ENCODE data around the gene CMSS1. TPM values are rescaled to one million over a fixed set of nuclear protein-coding genes. Genes with fewer than 3 reads are reported as not detected.

Gene CMSS1
- total and polyA plus RNA-seq, 2 donors: 14.7 to 25.0 TPM

DNA sequence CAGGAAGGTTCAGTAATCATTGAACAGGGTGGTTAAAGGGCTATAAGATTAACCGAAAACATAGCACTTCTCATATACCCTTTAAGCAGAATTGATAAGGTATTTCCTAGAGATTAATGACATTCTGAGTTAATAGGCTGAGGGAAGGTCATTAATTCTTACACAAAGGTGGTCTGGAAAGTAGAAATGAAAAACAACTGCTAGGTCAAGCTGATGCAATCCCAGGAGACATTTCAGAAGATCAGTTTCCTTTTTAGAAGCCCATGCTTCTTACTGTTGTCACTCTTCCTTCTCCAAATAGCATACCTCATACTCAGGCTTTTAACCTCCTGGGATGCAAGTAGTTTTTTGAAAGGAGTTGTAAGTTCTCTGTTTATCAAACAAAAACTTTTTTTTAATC, 287.8 kb downstream of the CMSS1 start:
- no peaks in the 10 kb centered on the region for H3K4me1 ChIP-seq (ENCODE audit: insufficient read depth)
- no peak overlapping the region for H3K4me3 ChIP-seq (ENCODE audit: low read depth, low read length)
- H3K36me3 ChIP-seq (ENCODE audit: insufficient read depth): no peaks in the 10 kb centered on the region
- DNase-seq (ENCODE audit: extremely low spot score): no peak
- WGBS: 86% methylated on average over 1 of the region's 1 CpG
- no peak overlapping the region for H3K27ac ChIP-seq (ENCODE audit: low read depth)

DNA sequence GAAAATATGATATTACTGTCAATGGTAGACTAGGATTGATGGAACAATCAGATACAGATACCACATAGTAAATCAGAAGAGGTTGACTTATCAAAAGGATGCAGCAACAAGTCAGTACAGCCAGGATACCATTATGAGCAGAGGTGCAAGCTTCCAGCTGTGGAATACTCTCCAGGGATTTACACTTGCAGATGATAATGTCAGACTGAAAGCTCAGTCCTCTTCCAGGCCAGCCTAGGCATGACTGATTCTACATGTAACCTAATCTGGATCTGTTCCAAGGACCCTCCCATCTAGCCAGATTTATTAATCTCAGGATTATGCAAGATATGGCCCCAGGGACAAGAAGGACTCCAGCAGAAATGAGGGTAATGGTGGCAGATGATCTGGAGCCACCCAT, 288.4 kb downstream of the CMSS1 start:
- Histone ChIP-seq H3K36me3 (ENCODE audit: insufficient read depth) (no peaks in the 10 kb centered on the region), H3K4me3 (ENCODE audit: low read depth, low read length) (no peak overlapping the region), H3K4me1 (ENCODE audit: insufficient read depth) (no peaks in the 10 kb centered on the region), H3K27ac (ENCODE audit: low read depth) (no peak overlapping the region)
- no peak for DNase-seq (ENCODE audit: extremely low spot score)

DNA sequence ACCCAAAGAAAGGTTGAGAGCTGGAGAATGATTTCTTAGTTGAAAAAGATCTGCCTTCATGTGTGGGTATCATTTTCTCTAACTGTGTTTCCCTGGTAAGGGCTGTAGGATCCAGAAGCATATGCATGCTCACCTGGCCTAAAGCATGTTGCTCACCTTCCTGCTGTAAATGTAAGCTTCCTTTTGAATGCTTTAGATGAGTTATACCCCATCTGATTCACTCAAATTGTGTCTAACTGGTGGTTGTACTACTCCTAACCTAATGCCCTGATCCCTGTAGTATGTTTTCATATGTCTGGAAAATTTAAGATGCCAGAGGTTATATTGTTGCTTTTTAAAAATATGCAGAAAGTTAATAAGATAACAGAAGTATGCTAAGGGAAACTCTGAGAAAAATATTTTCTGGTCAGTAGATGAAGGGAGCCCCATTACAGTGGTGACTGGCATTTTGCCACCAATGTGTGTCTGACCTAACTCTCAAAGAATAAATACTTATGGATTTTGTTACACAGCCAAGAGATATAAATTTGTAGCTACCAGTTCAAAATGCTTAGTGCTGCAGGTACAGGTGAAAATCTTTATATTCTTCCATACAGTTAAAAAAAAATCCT, 289.0 kb downstream of the CMSS1 start:
- DNase-seq (ENCODE audit: extremely low spot score): no peak
- no peaks in the 10 kb centered on the region for H3K36me3 ChIP-seq (ENCODE audit: insufficient read depth)
- no peak overlapping the region for H3K4me3 ChIP-seq (ENCODE audit: low read depth, low read length)
- H3K27ac ChIP-seq (ENCODE audit: low read depth): no peak overlapping the region
- no peaks in the 10 kb centered on the region for H3K4me1 ChIP-seq (ENCODE audit: insufficient read depth)

DNA sequence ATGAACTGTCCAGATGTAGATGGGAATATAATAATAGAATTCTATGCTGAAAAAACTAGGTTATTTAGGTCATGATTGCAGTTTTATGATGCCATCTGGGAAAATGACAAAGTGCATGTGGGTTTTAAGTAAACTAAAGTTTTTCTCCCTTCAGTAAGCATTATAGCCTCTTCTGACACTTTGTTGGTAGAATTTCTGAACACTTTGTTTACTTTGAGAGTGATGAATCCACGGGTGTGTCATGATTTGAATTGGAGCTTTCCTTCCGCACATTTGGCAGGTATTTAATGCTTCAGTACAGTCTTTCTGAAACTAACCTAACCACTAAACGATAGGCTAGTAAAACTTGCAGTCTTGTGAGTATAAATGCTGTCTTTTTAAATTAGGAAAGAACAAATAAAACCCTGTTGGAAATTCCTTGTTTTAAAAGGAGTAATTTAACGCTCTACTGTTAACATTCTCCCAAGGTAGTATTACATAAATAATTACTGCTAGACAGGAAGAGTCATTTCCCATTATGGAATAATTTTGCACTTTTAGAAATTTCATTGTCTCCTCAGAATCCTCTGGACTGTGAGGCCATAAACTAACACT, 289.7 kb downstream of the CMSS1 start:
- DNase-seq (ENCODE audit: extremely low spot score): no peak
- 20% methylated on average over 4 of the region's 4 CpGs for WGBS
- no peak overlapping the region for H3K4me3 ChIP-seq (ENCODE audit: low read depth, low read length)
- no peaks in the 10 kb centered on the region for H3K4me1 ChIP-seq (ENCODE audit: insufficient read depth)
- H3K27ac ChIP-seq (ENCODE audit: low read depth): no peak overlapping the region
- no peaks in the 10 kb centered on the region for H3K36me3 ChIP-seq (ENCODE audit: insufficient read depth)

DNA sequence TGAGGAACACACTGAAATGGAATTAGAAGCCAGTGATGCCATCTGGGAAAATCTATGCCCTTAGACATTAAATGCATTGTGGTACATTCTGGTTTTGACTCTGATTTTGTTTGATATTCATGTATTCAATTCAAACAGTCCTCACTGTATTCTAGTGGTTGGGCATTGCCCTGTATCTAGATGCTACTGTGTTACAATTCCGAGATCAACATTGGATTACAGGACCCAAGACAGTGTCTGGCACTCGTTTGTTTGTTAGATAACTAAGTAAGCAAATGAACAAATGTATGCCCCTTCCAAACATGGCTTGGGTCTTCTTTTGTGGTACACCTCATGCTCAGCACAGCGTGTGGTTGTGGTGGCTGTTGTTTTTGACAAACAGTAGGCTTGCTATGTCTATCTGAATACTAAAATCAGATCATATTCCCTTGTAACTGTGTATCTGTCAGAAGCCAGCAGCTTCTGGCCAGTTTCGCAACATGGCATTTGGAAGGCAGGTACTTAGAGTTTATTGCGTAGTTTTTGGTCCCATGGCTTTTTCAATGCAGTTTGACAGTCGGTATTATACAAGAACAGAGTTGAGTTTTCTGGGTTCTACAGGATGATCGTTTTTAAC, 290.9 kb downstream of the CMSS1 start:
- Histone ChIP-seq H3K4me1 (ENCODE audit: insufficient read depth) (no peaks in the 10 kb centered on the region), H3K4me3 (ENCODE audit: low read depth, low read length) (no peak overlapping the region), H3K36me3 (ENCODE audit: insufficient read depth) (no peaks in the 10 kb centered on the region), H3K27ac (ENCODE audit: low read depth) (no peak overlapping the region)
- WGBS: 83% methylated on average over 7 of the region's 7 CpGs
- no peak for DNase-seq (ENCODE audit: extremely low spot score)

DNA sequence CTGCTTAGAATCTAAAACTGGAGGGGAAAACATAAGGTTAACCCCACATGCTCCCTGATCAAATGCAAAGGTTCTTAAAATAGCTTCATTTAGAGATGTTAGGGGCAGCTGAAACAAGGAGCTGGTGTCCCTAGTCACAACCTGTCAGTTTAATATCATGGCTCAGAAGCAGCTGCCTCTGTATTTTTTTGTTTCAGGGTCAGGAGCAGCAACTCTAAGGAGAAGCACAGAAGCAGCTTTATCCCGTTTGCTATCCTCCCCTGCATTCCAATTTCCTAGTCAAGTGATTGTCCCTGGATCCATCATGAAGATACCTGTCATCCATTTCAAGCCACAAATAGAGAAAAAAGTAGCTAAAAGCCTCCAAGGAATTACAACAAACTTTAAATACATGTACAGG, 292.5 kb downstream of the CMSS1 start:
- WGBS: 66% methylated on average over 1 of the region's 1 CpG

DNA sequence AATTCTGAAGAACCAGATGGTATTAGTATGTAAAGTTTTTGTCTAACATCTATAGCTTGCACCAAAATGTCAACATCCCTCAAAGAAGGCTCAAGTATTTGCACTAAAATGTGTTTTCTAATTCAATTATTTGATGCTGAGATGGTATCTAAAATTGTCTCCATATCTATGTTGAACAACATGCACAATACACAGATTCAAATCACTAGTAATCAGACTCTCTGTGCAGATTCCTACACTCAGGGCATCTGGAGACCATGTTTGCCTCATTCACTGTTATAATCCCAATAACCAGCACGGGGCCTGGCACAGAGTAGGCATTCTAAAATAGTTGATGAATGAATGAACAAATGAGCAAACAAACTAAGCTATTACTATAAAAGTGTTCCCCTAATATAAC, 294.1 kb downstream of the CMSS1 start:
- Histone ChIP-seq H3K4me3 (ENCODE audit: low read depth, low read length) (no peak overlapping the region), H3K4me1 (ENCODE audit: insufficient read depth) (no peaks in the 10 kb centered on the region), H3K36me3 (ENCODE audit: insufficient read depth) (no peaks in the 10 kb centered on the region), H3K27ac (ENCODE audit: low read depth) (no peak overlapping the region)
- DNase-seq (ENCODE audit: extremely low spot score): no peak
- 95% methylated on average over 1 of the region's 1 CpG for WGBS

More for the DNA sequence above, 292.5 kb downstream of the CMSS1 start:
- H3K4me3 ChIP-seq (ENCODE audit: low read depth, low read length): no peak overlapping the region
- H3K36me3 ChIP-seq (ENCODE audit: insufficient read depth): no peaks in the 10 kb centered on the region
- no peak for DNase-seq (ENCODE audit: extremely low spot score)
- H3K27ac ChIP-seq (ENCODE audit: low read depth): no peak overlapping the region
- H3K4me1 ChIP-seq (ENCODE audit: insufficient read depth): no peaks in the 10 kb centered on the region

DNA sequence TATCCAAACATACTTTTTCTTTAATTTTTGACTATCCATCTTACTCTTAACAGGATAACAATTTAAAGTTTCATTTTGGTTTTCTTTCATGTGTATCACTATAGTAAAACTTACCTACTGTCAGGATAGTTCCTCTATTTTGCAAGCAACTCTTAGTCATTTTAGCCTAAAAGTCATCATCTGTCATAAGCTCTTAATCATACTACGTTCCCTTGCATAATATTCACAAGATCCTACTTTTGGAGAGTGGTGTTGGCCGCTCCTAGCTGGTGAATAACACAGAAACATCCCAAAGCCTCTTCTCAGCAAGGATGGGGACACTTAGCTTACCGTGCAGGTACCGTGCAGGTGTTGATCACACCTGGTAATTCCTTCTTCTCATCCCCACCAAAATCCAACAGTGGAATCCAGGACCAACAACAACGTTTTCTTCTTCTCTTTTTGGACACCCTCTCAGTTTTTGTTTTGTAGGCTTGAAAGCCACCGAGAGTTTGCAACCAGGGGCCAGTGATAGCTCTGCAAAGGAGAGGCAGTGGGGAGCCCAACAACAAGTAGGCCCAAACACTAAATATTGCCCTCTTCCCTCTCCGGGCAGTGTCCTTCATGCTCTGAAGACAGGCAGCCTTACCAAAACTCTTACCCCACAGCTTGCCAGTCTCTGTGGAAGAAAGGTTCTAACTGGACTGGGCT, 296.2 kb downstream of the CMSS1 start:
- H3K4me3 ChIP-seq (ENCODE audit: low read depth, low read length): no peak overlapping the region
- WGBS: 97% methylated on average over 7 of the region's 7 CpGs
- DNase-seq (ENCODE audit: extremely low spot score): no peak
- no peaks in the 10 kb centered on the region for H3K36me3 ChIP-seq (ENCODE audit: insufficient read depth)
- H3K4me1 ChIP-seq (ENCODE audit: insufficient read depth): no peaks in the 10 kb centered on the region
- H3K27ac ChIP-seq (ENCODE audit: low read depth): no peak overlapping the region

DNA sequence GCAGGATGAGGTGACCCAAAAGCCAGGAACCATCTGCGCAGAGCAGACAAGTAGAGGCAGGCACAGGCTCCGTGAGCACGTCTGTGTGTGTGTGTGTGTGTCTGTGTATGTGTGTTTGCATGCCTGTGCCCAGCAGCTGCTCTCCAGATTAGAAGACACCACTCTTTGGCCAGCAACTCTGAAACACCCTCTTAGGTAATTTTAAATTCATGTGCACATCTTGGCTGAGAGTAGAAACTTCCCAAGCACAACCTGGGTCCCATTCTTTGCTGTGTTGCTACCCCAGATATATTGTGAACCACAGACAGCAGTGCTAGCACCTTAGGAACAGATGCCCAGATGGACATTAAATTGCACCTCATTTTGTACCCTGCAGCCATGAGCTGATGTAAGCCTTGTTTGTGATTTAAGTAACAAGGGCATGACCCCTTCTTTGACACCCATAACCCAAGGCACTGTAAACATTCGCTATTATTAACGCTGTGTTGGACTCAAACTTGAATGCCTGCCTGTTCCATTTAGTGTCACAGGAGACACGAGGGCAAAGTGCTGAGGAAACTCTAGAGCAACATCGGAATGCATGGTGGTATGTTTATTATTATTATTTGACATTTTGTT, 296.9 kb downstream of the CMSS1 start, which contains the start of gene FILIP1L:
Gene FILIP1L, minus strand, starts transcription at position 89 of the 618 bp plus-strand sequence.
- Histone ChIP-seq H3K4me3 (ENCODE audit: low read depth, low read length) (no peak within 1 kb of the TSS), H3K36me3 (ENCODE audit: insufficient read depth) (no peaks in the 10 kb centered on the region), H3K27ac (ENCODE audit: low read depth) (no peak within 1 kb of the TSS), H3K4me1 (ENCODE audit: insufficient read depth) (no peaks in the 10 kb centered on the region)
- no peak for DNase-seq (ENCODE audit: extremely low spot score)
- 67% methylated on average over 7 of the region's 7 CpGs for WGBS

DNA sequence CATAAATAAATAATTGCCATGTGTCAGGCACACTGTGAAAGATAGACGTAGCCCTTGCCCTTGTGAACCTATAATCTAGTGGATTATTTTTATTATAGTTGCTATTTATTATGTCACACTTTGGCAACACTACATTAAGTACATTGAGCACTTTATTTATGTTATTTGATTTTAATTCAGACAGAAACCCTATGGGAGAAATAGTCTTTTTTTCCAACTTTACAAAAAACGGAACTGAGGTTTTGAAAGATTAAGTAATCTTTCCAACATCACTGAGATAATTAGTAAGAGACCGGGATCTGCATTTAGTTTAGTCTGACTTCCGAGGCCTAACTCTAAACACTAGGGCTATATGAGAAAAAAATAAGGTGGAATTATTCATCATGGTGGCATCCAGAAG, 299.4 kb downstream of the CMSS1 start:
- no peaks in the 10 kb centered on the region for H3K36me3 ChIP-seq (ENCODE audit: insufficient read depth)
- WGBS: 88% methylated on average over 4 of the region's 4 CpGs
- no peak overlapping the region for H3K4me3 ChIP-seq (ENCODE audit: low read depth, low read length)
- no peak overlapping the region for H3K27ac ChIP-seq (ENCODE audit: low read depth)
- no peak for DNase-seq (ENCODE audit: extremely low spot score)
- H3K4me1 ChIP-seq (ENCODE audit: insufficient read depth): no peaks in the 10 kb centered on the region

DNA sequence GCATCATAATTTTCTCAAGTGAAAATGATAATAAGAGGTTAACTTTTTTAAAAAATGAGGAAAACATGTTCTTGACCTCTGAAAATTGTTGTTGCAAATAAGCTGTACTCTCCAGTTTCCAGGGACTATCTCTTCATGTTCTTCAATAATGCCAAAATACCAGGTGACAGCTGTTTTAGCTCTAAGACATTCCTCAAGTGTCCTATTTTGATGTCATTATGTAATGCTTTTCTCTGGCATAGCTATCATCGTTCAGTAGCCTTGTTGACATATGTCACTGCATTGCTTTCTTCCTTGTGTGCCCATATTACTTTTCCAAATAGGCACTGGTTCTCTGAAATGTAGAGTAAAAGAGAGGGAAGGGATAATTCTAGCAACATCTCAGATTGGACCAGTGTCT, 302.4 kb downstream of the CMSS1 start:
- no peak for DNase-seq (ENCODE audit: extremely low spot score)

DNA sequence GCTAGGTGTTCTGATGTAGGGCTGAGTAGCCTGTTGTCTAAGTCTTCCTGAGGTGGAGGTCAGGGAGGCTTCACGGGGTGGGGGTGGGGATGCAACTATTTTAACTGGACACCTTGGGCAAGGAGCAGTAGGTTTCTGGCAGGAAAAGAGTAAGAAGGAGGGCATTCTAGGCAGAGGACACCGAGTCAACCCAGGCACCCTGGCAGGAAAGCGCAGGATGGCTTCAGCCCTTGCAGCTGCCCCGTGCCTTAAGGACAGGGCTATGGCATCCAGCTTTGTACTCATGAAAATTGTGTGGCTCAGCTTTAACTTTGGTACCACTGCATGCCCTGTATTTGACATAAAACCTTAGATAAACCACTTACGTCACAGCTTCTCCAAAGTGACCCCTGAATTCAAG, 303.0 kb downstream of the CMSS1 start:
- WGBS: 97% methylated on average over 5 of the region's 5 CpGs
- Histone ChIP-seq H3K36me3 (ENCODE audit: insufficient read depth) (no peaks in the 10 kb centered on the region), H3K4me3 (ENCODE audit: low read depth, low read length) (no peak overlapping the region), H3K27ac (ENCODE audit: low read depth) (no peak overlapping the region), H3K4me1 (ENCODE audit: insufficient read depth) (no peaks in the 10 kb centered on the region)
- no peak for DNase-seq (ENCODE audit: extremely low spot score)

More for the DNA sequence above, 302.4 kb downstream of the CMSS1 start:
- H3K4me1 ChIP-seq (ENCODE audit: insufficient read depth): no peaks in the 10 kb centered on the region
- WGBS: 0% methylated on average over 1 of the region's 1 CpG
- H3K4me3 ChIP-seq (ENCODE audit: low read depth, low read length): no peak overlapping the region
- no peaks in the 10 kb centered on the region for H3K36me3 ChIP-seq (ENCODE audit: insufficient read depth)
- no peak overlapping the region for H3K27ac ChIP-seq (ENCODE audit: low read depth)

DNA sequence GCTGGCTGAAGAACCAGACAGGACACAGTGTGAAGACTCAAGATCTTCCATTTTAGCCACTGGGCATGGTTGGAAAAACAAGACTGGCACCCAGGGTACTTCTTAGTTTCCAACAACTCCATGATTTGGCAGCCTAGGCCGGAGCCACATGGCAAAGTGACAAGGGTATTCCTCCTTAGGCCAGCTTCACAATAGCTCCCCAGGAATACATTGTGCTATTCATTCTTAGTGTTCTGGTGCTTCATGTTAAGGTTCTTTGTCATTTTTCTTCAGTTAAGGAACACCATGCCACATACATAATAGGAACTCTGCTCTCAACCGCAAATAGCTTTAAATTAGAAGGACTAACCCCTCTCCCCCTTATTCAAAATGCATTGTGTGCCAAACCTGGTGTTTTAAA, 304.7 kb downstream of the CMSS1 start:
- Histone ChIP-seq H3K4me1 (ENCODE audit: insufficient read depth) (no peaks in the 10 kb centered on the region), H3K4me3 (ENCODE audit: low read depth, low read length) (no peak overlapping the region), H3K27ac (ENCODE audit: low read depth) (no peak overlapping the region), H3K36me3 (ENCODE audit: insufficient read depth) (no peaks in the 10 kb centered on the region)
- no peak for DNase-seq (ENCODE audit: extremely low spot score)
- WGBS: 98% methylated on average over 2 of the region's 2 CpGs

DNA sequence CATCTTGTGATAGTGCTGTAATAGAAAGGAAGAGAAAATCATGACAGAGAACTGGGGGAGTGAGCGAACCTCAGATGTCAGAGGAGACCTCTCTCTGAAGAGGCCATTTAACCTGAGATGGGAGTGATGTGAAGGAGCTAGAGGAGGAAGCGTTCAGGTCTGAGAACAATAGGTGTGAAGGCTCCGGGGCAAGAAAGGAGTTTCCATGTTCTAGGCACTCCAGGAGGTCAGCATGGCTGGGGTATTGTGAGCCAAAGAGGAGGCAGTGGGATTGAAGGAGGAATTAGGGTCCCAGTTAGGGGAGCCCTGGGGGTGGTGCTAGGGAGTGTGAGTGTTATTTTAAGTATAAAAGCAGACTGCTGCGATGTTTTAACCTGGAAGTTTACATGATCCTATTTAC, 305.4 kb downstream of the CMSS1 start:
- Histone ChIP-seq H3K27ac (ENCODE audit: low read depth) (no peak overlapping the region), H3K36me3 (ENCODE audit: insufficient read depth) (no peaks in the 10 kb centered on the region), H3K4me1 (ENCODE audit: insufficient read depth) (no peaks in the 10 kb centered on the region), H3K4me3 (ENCODE audit: low read depth, low read length) (no peak overlapping the region)
- WGBS: 80% methylated on average over 4 of the region's 4 CpGs
- DNase-seq (ENCODE audit: extremely low spot score): no peak

Measured in urinary bladder (tissue), 4 donors.